ENCODE measurements around the gene CAMSAP1.
A peak's percentile ranks its signal among the peaks of the same experiment; 100 is the strongest.

CAMSAP1 gene

DNA sequence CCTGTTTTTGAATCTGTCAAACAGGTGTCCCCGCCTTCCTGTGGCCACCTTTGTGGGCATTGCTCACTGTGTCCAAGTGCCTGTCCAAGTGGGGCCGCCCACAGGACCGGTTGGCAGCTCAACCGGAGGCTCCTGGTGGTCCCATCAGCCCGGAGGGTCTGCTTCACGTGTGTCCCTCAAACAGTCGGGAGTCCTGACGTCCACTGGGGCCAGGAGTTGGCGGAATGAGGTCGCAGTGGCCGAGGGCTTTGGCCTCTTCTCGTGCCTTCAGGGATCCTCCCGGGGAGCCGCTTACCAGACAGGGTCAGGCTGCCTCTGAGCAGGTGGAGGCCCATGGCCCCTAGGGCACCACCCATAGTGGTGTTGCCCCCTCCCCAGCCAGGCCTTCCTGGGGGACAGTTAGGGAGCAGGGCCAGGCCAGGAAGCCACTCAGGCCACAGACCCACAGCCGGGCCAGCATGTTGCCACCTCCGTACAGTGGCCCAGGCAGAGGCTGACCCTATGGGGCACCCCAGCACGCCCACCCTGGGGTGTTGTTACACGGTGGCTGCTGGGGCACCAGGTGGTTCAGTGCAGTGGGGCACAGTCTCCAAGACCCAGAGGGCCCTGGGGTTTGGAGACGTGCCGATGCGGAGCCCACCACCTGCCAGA is 135.8 kb downstream of the CAMSAP1 start:
- no peak for DNase-seq

DNA sequence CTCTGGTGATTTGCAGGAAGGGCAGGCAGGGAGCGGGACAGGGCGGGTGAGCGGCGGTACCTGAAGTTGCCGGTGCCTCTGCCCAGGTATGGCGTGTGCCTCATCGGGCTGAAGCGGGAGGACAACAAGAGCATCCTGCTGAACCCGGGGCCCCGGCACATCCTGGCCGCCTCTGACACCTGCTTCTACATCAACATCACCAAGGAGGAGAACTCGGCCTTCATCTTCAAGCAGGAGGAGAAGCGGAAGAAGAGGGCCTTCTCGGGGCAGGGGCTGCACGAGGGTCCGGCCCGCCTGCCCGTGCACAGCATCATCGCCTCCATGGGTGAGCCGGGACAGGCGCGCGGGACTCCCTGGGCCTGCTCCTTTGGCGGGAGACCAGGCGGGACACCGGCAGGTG is 136.6 kb downstream of the CAMSAP1 start:
- no peak for DNase-seq

DNA sequence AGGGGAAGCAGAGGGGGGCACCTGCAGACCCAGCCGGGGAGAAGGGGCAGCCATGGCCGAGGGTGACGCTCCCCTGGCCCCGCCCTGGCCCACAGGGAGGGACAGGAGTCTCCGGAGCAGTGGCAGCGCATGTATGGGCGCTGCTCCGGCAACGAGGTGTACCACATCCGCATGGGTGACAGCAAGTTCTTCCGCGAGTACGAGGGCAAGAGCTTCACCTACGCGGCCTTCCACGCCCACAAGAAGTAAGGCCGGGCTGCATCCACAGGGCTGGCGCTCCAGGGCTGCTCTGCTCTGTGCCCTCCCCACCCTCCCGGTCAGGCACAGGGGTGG is 137.2 kb downstream of the CAMSAP1 start:
- no peak for DNase-seq

DNA sequence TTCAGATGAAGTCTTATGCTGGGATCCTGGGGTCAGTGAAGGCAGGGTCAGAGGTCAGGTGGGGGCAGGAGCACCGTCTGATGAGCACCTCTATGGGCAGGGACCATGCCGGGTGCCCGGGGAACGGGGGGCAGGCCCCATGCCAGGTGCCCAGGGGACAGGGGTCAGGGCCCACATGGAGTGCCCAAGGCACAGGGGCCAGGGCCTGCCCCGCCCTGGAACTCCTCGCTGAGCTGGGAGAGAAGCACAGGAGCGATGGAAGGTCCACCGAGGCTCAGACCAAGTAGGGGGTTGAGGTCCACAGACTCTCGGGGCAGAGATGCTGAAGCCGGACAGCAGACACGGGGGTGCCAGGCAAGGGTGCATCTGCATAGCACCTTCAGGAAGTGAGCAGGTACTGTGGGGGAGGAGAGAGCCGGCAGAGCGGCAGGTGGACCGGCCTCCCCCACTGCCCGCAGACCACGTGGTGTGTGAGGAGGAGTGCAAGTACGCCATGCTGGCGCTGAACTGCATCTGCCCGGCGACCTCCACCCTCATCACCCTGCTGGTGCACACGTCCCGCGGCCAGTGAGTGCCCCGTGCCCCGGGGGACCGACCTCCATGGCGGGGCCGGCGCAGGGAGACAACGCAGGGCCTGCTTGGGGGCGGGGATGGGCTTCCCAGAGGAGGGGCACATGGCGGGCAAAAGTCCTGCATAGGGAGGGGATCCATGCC is 137.7 kb downstream of the CAMSAP1 start:
- DNase-seq: no peak

DNA sequence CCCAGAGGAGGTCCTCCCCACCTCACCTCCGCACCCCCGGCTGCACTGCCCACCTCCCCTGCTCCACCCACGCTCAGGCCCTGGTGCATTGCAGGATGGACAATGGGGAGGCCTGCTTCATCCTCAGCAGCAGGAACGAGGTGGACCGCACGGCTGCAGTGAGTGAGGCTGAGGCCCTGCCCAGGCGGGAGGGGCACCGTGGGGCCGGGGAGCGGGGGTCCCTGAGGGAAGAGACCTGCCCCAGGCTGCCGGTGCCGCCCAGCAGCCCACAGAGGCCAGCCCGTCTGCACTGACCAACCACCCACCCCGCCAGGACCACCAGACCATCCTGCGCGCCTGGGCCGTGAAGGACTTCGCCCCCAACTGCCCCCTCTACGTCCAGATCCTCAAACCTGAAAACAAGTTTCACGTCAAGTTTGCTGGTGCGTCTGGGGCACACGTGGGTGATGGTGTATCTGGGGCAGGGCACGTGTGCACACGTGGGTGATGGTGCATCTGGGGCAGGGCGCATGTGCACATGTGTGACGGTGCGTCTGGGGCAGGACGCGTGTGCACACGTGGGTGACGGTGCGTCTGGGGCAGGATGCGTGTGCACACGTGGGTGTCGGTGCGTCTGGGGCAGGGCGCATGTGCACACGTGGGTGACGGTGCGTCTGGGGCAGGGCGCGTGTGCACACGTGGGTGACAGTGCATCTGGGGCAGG is 138.7 kb downstream of the CAMSAP1 start:
- DNase-seq: no peak

DNA sequence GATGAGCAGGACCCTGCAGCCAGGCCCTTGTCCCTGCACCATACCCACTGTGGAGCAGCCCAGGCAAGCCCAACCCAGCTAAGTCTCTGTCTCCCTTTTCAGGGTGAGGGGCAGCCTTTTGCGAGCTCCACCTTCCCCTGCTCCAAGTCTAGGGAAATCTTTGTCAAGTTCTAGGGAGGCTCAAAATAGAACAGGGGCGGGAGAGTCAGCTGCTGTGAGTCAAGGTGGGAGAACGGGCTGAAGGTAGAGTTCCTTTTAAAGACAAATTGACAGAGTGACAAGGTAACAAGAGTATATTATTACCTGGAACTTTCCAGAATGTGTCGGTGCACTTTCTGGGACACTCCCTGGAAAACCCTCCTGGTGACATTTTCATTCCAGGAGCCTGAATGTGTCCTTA is 140.6 kb downstream of the CAMSAP1 start:
- DNase-seq: no peak

DNA sequence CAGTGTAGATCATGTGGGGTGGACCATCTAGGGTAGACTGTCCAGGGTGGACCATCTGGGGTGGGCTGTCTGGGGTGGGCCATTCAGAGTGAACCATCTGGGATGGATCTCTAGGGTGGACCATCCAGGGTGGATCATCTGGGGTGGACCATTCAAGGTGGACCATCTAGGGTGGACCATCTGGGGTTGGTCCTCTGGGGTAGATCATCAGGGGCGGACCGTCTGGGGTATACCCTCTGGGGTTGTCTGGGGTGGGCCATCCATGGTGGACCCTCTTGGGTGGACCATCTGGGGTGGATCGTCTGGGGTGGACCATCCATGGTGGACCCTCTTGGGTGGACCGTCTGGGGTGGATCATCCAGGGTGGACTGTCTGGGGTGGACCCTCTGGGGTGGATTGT is 141.1 kb downstream of the CAMSAP1 start:
- no peak for DNase-seq

DNA sequence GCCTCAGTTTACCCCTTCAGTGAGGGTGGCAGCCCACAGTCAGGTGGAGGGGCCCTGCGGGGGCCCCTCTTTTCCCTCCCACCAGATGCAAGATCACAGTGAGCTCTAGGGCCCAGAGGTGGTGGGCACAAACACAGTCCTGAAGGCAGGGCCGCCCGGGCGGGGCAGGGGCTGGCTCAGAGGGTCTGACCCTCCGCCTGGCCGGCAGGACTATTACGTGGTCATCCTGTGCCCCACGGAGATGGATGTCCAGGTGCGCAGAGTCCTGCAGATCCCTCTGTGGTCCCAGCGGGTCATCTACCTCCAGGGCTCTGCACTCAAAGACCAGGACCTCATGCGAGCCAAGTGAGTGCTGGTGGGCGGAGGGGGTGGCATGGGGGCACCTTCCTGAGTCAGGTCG is 141.9 kb downstream of the CAMSAP1 start:
- no peak for DNase-seq

DNA sequence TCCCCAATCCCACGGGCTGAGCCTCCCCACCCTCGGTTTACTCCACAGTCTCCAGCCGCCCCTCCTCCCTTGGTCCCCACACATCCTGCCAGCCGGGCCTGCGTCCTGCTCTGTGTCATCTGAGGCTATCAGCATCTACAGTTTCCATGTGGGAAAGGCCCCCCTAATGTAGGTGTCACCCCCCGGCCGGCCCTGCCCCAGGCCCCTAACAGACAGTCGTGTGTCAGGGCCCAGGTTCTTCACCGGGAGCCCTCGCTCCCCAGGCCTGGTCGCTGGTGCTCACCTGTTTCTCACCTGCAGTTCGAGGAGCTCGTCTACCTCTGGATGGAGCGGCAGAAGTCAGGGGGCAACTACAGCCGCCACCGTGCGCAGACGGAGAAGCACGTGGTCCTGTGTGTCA is 142.6 kb downstream of the CAMSAP1 start:
- no peak for DNase-seq

DNA sequence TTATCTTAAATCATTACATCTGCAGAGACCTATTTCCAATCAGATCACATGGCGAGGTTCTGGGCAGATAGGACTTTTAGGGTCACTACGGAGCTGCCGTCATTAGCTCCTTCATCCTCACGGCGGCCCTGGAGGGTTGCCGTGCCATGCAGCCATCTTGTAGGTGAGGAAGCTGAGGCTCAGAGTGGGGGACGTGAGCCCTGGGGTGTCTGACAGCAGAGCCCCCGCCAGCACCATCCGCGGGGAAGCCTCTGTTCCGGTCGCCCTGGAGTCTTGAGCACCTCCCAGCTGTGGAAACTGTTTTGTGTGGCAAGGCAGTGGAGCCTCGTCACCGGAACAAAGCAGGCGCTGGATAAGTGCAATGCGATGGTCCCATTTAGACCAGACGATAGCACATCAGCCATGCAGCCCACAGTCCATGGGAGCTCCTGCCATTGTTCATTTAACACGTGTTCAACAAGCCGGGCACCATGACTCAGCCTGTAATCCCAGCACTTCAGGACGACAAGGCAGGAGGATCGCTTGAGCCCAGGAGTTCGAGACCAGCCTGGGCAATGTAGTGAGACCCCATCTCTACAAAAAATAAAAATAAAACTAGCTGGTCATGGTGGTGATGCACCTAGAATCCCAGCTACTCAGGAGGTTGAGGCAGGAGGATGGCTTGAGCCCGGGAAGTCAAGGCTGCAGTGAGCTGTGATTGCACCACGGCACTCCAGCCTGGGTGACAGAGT is 143.5 kb downstream of the CAMSAP1 start:
- DNase-seq: no peak

DNA sequence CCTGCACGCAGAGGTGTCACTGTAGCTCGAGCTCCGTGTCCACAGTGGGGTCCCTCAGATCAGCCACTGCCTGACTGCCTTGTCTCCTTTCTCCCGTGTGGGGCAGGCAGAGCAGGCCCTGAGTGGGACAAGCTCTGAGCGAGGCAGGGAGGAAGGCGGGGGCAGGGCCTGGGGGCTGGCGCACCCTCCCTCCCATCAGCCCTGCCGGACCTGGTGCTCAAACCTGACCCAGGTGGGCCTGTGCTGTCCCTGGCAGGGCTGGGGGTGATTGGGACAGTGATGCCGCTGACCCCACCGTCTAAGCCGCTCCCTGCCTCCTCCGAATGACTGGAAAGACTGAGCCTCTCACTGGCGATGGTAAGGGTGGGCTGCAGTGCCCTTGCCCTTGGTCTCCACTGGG is 144.4 kb downstream of the CAMSAP1 start:
- DNase-seq: no peak

DNA sequence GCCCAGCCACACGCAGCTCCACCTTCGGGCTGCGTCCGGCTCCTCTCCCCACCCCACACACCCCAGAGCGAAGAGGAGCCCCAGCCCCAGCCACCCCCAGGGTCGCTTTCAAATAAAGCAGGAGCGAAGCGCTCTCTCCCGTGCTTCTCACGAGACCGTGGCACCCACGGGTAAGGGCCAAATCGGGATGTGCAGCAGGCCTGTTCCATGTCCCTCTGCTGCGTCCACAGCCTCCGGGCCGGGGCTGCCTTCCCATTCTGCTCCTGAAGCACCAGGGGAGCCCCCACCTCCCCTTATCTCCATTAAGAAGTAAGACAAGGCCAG is 145.5 kb downstream of the CAMSAP1 start:
- DNase-seq: no peak

DNA sequence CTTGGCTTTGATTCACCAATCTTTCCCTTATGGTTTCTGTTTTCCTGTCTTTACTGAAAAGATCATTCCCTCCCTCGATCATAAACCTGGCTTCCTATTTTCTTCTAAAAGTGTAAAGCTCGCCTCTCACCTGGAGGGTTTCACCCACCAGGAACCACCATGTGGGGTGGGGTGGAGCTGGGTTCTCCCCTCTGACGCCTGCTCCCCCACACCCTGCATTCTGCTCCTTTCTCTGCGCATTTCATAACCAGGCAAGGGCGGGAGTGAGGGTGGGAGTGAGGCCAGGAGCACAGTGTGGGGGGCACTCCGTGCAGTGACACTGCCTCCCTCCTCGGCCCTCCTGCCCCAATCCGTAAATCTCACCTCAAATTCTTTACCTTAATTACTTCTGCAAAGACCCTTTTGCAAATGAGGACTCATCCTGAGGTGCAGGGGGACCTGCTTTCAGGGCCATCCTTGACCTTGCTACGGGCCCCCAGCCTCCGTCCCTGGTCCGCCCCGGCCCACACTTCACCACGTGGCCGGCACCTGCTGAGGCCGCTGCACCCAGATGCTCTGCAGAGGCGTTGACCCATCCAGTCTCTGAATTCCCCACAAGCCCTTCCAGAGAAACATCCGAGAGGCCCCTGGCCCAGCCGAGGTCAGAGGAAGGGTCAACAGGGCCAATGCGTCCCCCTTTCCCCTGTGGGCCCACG is 146.0 kb downstream of the CAMSAP1 start:
- no peak for DNase-seq

DNA sequence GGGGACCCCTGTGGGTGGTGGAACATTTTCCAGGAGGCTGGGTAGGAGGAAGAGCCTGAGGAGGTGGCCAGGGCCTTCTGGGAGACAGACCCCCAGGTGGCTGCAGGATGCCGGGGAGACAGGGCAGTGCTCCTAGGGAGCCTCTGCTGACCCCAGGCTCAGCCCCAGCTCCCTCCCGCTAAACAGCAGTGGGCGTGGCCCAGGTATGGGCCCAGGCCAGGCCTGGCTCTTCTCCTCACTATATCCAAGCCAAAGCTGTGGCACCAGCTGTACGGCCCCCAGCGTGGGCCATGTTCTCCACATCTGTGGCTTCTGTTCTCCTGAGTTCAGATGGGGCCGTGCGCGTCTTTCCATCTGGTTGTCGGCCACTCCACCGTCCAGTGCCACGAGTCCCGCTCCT is 146.9 kb downstream of the CAMSAP1 start:
- DNase-seq: no peak

DNA sequence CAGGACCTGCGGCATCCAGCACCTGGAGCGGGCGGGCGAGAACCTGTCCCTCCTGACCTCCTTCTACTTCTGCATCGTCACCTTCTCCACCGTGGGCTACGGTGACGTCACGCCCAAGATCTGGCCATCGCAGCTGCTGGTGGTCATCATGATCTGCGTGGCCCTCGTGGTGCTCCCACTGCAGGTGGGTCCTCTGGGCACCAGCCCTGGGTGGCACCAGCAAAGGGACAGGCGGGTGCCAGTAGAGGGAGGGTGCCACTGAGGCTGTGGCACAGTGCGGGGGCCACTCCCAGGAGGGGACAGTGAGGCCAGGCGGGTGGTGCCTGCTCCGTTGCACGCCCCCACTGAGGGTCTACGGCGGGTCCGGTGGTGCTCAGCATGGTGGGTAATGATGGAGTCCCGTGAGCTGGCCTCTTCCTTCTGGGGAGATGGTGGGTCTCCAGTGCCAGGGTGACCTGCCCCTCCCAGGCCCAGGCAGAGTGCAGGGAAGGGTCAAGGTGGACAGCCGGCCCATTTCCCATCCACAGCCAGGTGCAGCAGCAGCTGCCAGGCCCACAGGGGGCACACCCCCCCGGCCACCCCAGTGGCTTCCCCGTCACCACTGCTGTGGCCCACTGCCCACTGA is 147.6 kb downstream of the CAMSAP1 start:
- no peak for DNase-seq

DNA sequence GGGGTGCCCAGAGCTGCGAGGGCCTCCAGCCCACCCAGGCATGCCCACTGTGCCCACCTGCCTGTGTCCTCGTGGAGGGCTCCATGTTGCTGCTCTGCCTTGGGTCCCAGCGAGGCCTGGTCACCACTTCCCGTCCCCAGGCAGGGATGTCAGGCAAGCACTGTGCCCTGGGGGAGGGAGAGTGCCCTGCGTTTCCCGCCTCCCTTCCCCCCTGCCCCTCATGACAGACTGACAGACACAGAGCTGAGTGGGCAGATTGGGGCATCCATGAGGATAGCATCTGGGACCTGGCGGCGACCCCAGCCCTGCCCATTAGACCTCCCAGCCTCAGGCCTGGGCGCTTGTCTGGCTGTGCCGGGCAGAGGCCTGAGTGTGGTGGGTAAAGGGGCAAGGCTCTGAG is 148.5 kb downstream of the CAMSAP1 start:
- peak in 1 of 2 experiments; percentile 28 for DNase-seq

Data from NCI-H524 (cell line).